Peyer's patch (tissue), 4 donors: ENCODE results near the gene MGRN1. TPM values are rescaled to one million over a fixed set of nuclear protein-coding genes. Genes with fewer than 3 reads are reported as not detected.

Source experiments
- DNase-seq, 3 donors: peaks; one replicate each; pipeline ENCODE4 v3.0.0-alpha.2; 2017 to 2019
- H3K27ac ChIP-seq, 4 donors: fragments of 200-600 bp; sonication (generic); one replicate each; pipeline ENCODE4 v1.5.1; 2016 to 2019
- H3K27me3 ChIP-seq, 2 donors: fragments of 200-600 bp; sonication (generic); one replicate each; pipeline ENCODE4 v1.5.1; 2019
- H3K36me3 ChIP-seq, 3 donors: fragments of 200-600 bp; sonication (generic); one replicate each; pipeline ENCODE4 v1.5.1; 2016 to 2019
- H3K4me1 ChIP-seq, 4 donors: fragments of 200-600 bp; sonication (generic); one replicate each; pipeline ENCODE4 v1.5.1; 2016 to 2019
- H3K4me3 ChIP-seq, 4 donors: fragments of 200-600 bp; sonication (generic); 1 replicate in 3 of 4; 2 replicates in 1 of 4; pipeline ENCODE4 v1.5.1; 2016 to 2019; ENCODE audit warnings: mild to moderate bottlenecking in 1 of 4
- H3K9me3 ChIP-seq, 4 donors: fragments of 200-600 bp; sonication (generic); one replicate each; pipeline ENCODE4 v1.5.1; 2016 to 2019; ENCODE audit warnings: mild to moderate bottlenecking in 1 of 4
- POLR2A ChIP-seq, 2 donors: fragments of 450-650 bp; IDR thresholded peaks; one replicate each; pipeline ENCODE4 v1.5.1; 2017; ENCODE audit warnings: antibody characterized with exemption in 2 of 2, mild to moderate bottlenecking in 2 of 2, moderate library complexity in 2 of 2
- total RNA-seq, 4 donors: library from RNA; depleted of rRNA; stranded (reverse); fragments of >200 nt; gene quantifications; one replicate each; pipeline ENCODE4 v1.1.0, GENCODE V29; 2016
- TF ChIP-seq, protein P1 (sequence below), 6 experiments: fragments of 450-650 bp in 4 of 6; fragments of 200-600 bp in 2 of 6; sonication (generic) in 1 of 6; IDR thresholded peaks; one replicate each; pipeline ENCODE4 v1.5.1; 2017 to 2019; ENCODE audit warnings: antibody characterized with exemption in 6 of 6, mild to moderate bottlenecking in 3 of 6, moderate library complexity in 1 of 6

The MGRN1 gene
- total RNA-seq, 4 donors from 2014 or later = 74.1 to 147 (median 93.8) TPM

DNA sequence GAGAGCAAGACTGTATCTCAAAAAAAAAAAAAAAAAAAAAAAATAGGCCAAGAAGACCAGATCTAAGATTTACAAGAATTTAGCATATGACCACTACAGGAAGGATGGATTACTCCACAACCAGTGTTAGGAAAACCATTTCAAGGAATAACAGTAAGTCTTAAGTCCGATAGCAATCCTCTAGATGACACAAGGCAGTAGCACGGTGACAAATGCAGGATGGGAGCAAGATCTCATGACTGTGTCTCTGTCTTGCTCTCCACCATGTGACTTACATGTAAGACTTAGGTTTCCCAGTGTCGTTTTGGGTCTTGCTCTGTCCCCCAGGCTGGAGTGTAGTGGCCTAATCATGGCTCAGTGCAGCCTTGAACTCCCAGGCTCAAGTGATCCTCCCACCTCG lies 40.7 kb upstream of the MGRN1 start:
- no peak overlapping the region for H3K27ac ChIP-seq
- no peak overlapping the region for H3K4me3 ChIP-seq
- TF ChIP-seq, protein P1, sequence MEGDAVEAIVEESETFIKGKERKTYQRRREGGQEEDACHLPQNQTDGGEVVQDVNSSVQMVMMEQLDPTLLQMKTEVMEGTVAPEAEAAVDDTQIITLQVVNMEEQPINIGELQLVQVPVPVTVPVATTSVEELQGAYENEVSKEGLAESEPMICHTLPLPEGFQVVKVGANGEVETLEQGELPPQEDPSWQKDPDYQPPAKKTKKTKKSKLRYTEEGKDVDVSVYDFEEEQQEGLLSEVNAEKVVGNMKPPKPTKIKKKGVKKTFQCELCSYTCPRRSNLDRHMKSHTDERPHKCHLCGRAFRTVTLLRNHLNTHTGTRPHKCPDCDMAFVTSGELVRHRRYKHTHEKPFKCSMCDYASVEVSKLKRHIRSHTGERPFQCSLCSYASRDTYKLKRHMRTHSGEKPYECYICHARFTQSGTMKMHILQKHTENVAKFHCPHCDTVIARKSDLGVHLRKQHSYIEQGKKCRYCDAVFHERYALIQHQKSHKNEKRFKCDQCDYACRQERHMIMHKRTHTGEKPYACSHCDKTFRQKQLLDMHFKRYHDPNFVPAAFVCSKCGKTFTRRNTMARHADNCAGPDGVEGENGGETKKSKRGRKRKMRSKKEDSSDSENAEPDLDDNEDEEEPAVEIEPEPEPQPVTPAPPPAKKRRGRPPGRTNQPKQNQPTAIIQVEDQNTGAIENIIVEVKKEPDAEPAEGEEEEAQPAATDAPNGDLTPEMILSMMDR (IDR thresholded peaks at IDR 0.05) = no peak
- no peak for TF ChIP-seq POLR2A (IDR thresholded peaks at IDR 0.05)
- no peaks in the 10 kb centered on the region for H3K36me3 ChIP-seq
- H3K9me3 ChIP-seq = no peaks in the 10 kb centered on the region
- H3K27me3 ChIP-seq = no peaks in the 10 kb centered on the region
- DNase-seq = no peak
- no peaks in the 10 kb centered on the region for H3K4me1 ChIP-seq

DNA sequence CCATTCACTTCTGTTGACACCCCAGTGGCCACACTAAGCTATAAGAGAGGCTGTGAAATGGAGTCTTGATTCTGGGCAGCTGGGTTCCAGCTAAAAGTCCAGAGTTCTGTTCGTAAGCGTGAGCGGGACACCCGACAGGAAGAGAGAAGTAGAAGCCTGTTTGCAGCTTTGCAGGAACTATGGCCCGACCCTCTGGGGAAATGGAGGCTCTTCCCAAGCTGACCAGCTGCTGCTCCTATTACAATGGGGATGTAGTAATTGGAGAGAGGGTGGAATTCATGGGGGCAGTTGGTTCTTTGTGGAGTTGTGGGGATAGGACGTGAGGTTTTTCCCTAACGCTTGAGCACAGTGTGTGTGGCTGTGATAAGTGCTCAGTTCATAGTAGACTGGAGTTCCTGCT lies 38.3 kb upstream of the MGRN1 start:
- Histone ChIP-seq H3K4me1 (no peaks in the 10 kb centered on the region), H3K4me3 (no peak overlapping the region), H3K9me3 (no peaks in the 10 kb centered on the region), H3K36me3 (no peaks in the 10 kb centered on the region), H3K27ac (no peak overlapping the region), H3K27me3 (no peaks in the 10 kb centered on the region)
- DNase-seq = no peak
- TF ChIP-seq, protein P1 (IDR thresholded peaks at IDR 0.05) = no peak
- TF ChIP-seq POLR2A (IDR thresholded peaks at IDR 0.05) = no peak

DNA sequence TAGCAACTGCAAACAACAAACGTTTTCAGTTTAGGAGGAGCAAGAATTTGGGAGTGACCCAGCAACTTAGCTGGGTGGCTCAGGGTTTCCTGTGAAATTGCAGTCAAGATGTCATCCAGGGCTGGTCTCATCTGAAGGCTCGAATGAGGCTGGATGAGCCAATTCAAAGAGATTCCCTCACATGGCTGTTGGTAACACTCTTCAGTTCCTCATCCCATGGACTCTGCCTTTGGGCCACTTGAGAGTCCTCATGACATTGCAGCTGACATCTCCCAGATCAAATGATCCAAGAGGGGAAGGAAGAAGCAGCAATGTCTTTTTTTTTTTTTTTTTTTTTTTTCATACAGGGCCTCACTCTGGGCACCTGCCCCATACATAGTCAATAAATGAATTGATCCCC lies 36.2 kb upstream of the MGRN1 start:
- Histone ChIP-seq H3K4me3 (no peak overlapping the region), H3K4me1 (no peaks in the 10 kb centered on the region), H3K27me3 (no peaks in the 10 kb centered on the region), H3K36me3 (no peaks in the 10 kb centered on the region), H3K9me3 (no peaks in the 10 kb centered on the region), H3K27ac (no peak overlapping the region)
- DNase-seq = no peak
- TF ChIP-seq, protein P1 (IDR thresholded peaks at IDR 0.05) = no peak
- TF ChIP-seq POLR2A (IDR thresholded peaks at IDR 0.05) = no peak

DNA sequence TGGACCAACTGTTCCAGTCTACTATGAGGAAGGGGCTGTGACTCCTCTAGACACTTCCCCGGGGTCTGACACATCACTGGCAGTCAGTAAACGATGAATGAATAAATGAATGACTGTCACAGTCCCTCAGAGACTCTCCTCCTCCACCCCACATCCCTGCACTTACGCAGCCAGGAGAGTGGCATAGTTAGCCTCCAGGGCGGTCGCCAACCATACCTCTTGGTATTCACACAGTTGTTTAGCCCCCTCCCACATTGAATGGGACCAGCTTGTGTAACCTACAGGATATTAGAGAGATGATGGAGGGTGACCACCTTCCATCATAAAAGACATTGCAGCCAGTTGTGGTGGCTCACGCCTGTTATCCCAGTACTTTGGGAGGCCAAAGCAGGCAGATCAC lies 35.7 kb upstream of the MGRN1 start:
- no peak for DNase-seq
- no peak overlapping the region for H3K4me3 ChIP-seq
- H3K27ac ChIP-seq = no peak overlapping the region
- no peaks in the 10 kb centered on the region for H3K27me3 ChIP-seq
- no peaks in the 10 kb centered on the region for H3K9me3 ChIP-seq
- no peaks in the 10 kb centered on the region for H3K4me1 ChIP-seq
- TF ChIP-seq POLR2A (IDR thresholded peaks at IDR 0.05) = no peak
- TF ChIP-seq, protein P1 (IDR thresholded peaks at IDR 0.05) = no peak
- no peaks in the 10 kb centered on the region for H3K36me3 ChIP-seq

DNA sequence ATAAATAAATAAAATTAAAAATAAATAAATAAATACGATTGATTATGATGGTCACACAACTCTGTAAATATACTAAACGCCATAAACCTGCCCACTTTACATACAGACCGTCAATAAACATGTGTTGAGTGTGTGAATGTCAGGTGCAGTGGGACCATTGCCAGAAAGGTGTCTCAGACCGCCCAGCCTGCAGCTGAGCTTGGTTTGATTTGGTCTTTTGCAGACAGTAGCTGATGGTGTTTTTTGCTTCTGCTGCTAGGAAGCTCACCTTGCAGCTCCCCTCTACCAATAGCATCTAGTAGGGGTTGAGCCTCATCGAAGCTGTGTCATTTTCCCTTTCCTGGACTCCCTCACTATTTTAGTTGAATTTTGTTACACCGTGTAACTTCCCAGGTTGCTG lies 33.4 kb upstream of the MGRN1 start:
- DNase-seq = no peak
- Histone ChIP-seq H3K27me3 (no peaks in the 10 kb centered on the region), H3K9me3 (no peaks in the 10 kb centered on the region), H3K36me3 (no peaks in the 10 kb centered on the region), H3K27ac (no peak overlapping the region), H3K4me1 (no peaks in the 10 kb centered on the region), H3K4me3 (no peak overlapping the region)
- no peak for TF ChIP-seq POLR2A (IDR thresholded peaks at IDR 0.05)
- TF ChIP-seq, protein P1 (IDR thresholded peaks at IDR 0.05) = no peak
